GM19035 (cell line): ENCODE results near the gene PRPF18.
A peak's percentile ranks its signal among the peaks of the same experiment; 100 is the strongest.
"Not testable (repeated sequence)": the region's sequence is repeated elsewhere in the genome, so short reads cannot be mapped to it uniquely, and the experiment has no call there.

Source experiments
- ATAC-seq: cut with Tn5 transposase; IDR thresholded peaks from one replicate; pipeline ENCODE4 v1.9.1; 2021; ENCODE audit not compliant: unreplicated experiment

The PRPF18 gene, protein sequence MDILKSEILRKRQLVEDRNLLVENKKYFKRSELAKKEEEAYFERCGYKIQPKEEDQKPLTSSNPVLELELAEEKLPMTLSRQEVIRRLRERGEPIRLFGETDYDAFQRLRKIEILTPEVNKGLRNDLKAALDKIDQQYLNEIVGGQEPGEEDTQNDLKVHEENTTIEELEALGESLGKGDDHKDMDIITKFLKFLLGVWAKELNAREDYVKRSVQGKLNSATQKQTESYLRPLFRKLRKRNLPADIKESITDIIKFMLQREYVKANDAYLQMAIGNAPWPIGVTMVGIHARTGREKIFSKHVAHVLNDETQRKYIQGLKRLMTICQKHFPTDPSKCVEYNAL

DNA sequence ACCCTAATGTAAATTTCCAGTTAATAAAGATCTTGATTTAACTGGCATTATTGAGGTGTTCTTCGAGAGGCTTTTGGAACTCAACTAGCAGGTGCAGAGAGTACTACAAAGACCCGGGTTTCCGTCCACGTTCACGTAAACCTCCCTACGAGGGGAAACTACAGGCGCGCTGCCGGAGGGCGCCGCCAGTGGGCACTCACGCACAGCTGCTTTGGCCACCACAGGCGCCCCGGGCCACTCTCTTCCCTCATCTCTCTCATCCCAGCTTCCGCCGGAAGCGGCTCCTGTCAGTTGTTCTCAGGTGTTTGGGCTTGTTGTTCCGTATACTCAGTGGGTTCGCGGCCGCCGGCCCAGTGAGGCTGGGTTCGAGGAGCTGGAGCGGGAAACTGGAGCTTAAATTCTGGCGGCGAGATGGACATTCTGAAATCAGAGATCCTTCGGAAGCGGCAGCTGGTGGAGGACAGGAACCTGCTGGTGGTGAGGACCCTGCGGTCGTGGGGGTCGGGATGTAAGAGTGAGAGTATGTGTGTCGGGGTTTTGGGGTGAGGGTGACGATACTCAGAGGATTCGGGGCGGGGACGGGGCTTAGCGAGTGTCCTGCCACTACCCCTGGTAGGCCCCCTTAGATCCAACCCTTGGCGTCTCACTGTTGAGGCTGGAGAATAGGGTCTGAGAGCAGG, at the start of gene PRPF18:
TSS of gene PRPF18 (plus strand) at position 290 of the 680 bp plus-strand sequence. CDS start at position 412, 122 bp downstream.
- ATAC-seq = peak; percentile 99

DNA sequence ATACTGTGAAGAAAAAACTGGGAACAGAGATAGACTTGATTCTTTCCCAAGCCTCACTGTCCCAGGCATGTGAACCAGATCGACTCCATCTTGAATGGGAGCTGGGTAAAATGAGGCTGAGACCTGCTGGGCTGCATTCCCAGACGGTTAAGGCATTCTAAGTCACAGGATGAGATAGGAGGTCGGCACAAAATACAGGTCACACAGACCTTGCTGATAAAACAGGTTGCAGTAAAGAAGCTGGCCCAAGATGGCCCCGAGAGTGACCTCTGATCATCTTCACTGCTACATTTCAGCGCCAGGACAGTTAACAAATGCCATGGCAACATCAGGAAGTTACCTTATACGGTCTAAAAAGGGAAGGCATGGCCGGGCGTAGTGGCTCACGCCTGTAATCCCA, 48.8 kb upstream of the PRPF18 start:
- ATAC-seq = not testable (repeated sequence)

- ATAC-seq = no peak
Observed at GRCh38 chr10:13542533-13542932, 44.2 kb upstream of the PRPF18 start.

GRCh38 chr10:13550802-13551201, 36.0 kb upstream of the PRPF18 start:
- ATAC-seq = no peak

DNA sequence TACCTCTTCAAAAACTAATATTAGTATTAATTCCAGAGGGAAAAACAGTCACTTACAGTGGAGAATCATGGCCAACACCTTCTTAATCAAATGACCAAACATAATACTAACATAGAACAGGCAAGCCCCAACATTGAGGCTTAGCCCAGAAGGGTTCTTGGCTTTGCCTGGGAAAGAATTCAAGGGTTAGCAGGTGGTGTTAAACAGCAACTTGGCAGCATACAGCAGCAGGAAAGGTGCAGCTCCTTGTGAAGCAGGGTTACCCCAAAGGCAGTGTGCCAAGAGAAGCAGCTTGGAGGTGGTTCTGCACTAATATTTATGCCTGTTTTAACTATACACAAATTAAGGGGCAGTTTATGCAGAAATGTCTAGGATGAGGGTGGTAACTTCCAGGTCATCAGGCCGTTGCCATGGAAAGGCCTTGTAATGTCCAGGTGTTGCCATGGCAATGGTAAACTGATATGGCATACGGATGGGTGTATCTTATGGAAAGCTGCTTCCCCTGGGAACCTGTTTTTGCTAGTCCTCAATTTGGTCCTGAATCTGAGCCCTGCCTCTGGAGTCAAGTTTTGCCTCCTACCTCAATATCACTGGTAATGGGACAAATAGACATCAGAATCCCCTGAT, 30.8 kb upstream of the PRPF18 start:
- no peak for ATAC-seq

DNA sequence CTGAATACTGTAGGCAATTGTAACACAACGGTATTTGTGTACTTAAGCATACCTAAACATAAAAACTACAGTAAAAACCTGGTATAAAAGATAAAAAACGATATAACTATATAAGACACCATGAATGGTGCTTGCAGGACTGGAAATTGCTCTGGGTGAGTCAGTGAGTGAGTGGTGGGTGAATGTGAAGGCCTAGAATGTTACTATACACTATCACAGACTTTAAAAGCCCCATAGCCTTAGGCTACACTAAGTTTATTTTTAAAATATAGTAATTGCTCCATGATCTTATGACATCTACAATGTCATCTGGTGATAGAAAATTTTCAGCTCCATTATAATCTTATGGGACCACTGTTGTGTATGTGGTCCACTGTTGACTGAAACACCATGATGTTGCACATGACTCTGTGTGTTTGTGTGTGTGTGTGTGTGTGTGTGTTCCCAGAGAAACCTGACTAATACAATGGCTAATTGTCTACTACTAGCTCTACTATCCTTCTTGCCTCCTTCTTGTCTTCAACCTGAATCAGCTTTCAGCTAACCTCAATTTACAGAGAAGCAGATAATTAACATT, 27.6 kb upstream of the PRPF18 start:
- ATAC-seq = no peak

DNA sequence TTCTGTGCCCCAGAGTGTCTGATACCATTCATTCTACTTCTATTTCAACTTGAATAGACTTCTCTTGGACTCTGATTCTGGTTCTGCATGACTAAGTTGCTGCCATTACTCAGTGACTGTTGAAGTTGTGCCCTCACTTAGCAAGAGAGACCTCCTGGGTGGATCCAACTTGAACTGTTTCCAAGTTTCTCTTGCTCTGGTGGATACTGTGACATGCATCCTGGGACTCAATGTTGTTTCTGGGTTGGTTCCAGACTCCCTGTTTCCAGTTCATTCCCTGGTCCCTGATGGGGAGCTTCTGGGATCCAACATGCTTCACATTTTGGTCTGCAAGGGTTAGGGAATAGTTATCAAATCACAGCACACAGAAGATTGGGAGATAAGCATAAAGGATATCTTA, 26.2 kb upstream of the PRPF18 start:
- ATAC-seq = no peak

DNA sequence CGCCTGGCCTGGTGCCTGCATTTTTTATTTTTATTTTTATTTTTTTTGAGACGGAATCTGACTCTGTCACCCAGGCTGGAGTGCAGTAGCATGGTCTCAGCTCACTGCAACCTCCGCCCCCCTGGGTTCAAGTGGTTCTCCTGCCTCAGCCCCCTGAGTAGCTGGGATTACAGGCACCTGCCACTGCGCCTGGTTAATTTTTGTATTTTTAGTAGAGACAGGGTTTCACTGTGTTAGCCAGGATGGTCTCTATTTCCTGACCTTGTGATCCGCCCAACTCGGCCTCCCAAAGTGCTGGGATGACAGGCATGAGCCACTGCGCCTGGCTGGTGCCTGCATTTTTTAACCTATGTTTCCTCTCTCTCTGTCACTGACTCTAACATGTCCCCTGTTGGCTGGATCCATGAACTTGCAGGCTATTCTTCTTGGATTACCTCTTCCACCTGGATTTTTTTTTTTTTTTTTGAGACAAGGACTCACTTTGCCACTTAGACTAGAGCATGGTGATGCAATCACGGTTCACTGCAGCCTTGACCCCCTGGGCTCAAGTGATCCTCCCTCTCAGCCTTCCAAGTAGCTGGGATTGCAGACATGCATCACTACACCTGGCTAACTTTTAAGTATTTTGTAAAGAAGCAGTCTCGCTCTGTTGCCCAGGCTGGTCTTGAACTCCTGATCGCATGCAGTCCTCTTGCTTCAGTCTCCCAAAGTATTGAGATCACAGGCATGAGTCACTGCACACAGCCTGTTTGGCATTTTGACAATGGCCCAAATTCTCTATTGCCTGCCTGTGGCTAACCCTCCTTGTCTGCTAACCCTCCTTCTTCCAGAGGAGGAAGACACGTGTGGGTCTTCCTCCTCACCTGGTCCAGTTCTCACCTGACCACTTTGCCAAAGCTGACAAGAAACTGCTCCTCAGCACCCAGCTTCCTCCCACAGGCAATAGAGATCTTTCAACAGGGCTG, 23.0 kb upstream of the PRPF18 start:
- no peak for ATAC-seq

GRCh38 chr10:13564576-13564975, 22.2 kb upstream of the PRPF18 start:
- no peak for ATAC-seq

GRCh38 chr10:13567030-13567429, 19.7 kb upstream of the PRPF18 start:
- no peak for ATAC-seq

DNA sequence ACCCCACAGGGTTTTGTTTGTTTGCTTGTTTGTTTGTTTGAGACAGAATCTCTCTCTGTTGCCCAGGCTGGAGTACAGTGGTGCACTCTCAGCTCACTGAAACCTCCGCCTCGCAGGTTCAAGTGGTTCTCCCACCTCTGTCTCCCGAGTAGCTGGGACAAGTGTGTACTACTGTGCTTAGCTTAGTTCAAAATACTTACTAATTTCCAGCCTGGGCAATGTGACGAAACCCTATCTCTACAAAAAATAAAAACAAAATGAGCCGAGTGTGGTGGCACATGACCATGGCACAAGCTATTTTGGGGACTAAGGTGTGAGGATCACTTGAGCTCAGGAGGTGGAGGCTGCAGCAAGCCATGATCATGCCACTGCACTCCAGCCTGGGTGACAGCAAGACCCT, 15.2 kb upstream of the PRPF18 start:
- no peak for ATAC-seq

DNA sequence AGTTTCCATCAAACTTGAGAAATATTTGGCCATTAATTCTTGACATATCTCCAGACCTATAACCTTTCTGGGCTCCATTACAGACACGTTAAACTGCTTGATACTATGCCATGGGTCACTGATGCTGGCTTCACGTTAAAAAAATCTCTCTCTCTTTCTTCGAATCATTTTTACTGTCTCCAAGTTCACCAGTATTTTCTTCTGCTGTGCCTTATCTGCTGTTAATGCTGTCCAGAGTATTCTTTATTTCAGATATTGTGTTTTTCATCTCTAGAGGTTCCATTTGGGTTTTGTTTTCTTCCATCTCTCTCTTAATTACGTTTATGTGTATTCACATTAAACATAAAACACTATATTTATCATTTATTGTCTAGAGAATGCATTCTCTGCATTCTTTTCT, 12.8 kb upstream of the PRPF18 start:
- no peak for ATAC-seq

GRCh38 chr10:13585195-13585751, 1.5 kb upstream of the PRPF18 start:
- ATAC-seq = no peak

DNA sequence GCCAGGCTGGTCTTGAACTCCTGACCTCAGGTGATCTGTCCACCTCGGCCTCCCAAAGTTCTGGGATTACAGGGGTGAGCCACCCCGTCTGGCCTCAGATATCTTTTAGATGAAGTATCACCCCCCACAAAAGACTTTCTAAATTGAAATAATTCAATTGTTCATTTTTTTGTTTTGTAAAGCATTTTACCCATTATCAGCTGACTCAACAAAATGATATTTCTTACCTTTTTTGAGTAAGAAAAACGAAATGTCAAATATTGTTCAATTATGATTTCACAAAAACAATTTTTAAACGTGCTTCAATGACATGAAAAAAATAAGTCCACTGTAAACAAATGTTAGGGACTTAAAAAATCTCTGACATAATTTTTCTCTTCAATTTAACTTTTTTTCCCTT, 822 bp upstream of the PRPF18 start:
- no peak for ATAC-seq

DNA sequence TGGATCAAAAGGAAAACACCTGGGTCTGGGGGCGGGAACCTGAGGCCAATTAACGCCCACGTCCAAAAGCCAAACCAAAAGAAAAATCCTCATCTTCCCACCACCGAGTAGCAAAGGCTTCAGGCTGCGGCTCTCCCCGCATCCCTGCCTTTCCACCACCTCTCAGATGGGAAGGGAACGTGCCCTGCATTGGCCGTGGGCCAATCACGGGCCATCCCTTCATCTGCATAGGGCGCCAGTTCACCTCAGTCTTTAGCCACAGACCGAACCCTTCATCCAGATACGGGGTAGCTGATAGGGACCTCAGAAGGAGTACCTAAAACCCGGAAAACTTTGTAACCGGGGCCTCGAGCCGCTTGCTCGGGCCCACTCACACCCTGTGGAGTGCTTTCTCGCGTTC, 626 bp downstream of the PRPF18 start:
- ATAC-seq = no peak

- no peak for ATAC-seq
Observed at GRCh38 chr10:13589316-13589715, 2.6 kb downstream of the PRPF18 start.

- ATAC-seq = no peak
Observed at GRCh38 chr10:13590886-13591285, 4.1 kb downstream of the PRPF18 start.

DNA sequence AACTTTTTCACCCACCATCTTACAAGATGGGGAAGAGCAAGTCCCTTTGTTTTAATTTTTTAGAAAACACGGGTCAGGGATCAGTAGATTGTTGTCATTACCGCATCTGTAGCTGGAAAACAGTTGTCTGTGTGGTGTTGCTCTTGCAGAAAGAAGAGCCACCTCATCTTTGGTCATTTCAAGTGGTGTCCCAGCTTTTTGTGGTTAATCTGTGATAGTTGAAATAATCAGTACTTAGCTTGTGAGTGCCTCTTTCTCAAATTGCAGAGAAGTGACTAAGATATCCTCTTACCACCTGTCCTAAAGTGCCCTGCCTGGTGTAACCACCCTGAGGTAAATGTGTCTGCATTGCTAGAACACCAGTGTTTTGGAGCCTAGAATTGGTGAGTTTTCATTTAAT, 5.5 kb downstream of the PRPF18 start:
- no peak for ATAC-seq

DNA sequence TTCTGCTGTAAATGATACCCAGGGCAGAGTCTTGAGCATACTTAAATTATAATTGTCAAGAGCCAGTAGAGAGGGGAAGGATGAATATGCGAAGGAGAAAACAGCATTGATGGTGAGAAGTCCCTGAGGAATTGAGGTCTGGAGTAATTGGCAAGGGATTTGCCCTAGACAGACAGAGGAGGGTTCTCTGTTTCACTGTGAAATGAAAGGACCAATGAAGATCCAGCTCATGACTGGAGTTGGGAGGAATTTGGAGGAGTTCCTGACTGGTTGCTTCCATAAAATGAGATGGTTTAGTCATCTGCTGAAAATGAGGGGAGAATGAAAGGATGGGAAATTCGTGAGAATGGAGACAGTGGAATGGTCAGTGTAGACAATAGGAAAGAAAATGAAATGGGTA, 6.8 kb downstream of the PRPF18 start:
- no peak for ATAC-seq

DNA sequence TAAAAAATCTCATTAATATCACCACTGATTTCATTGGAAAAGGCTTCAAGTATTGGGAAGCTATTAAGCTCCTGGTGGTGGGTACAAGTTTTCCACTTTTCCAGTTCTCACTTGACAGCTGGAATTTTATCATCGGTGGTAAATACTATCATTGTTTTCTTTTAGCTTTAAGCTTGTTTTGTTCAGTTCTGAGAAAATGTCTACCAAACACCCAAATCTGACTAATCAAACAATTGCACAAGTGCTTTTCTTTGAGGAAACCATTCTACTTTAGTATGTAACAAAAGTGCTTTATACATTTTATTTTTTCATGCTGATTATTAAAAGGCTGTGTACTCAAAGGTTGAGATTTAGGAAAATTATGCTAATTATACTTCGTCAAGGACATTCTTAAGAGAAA, 7.9 kb downstream of the PRPF18 start:
- no peak for ATAC-seq
